HG03108 (cell line): ENCODE results near the gene RBM33.
"Not testable (repeated sequence)": the region's sequence is repeated elsewhere in the genome, so short reads cannot be mapped to it uniquely, and the experiment has no call there.

ENCODE experiments used
- ATAC-seq: cut with Tn5 transposase; IDR thresholded peaks from one replicate; pipeline ENCODE4 v1.9.1; 2021; ENCODE audit warnings: moderate library complexity; ENCODE audit not compliant: unreplicated experiment

RBM33 gene

GRCh38 chr7:155644178-155644970, at the start of gene RBM33:
TSS of gene RBM33 (plus strand) at chr7:155644661. CDS start at chr7:155644877, 216 bp downstream.
- peak; percentile 77 for ATAC-seq

GRCh38 chr7:155594961-155595366, 49.5 kb upstream of the RBM33 start:
- no peak for ATAC-seq

- no peak for ATAC-seq
Measured at GRCh38 chr7:155597753-155598140, 46.7 kb upstream of the RBM33 start.

- ATAC-seq = peak; percentile 53
Measured at GRCh38 chr7:155598810-155599210, 45.7 kb upstream of the RBM33 start.

- no peak for ATAC-seq
Measured at GRCh38 chr7:155602156-155602555, 42.3 kb upstream of the RBM33 start.

- no peak for ATAC-seq
Measured at GRCh38 chr7:155602750-155603149, 41.7 kb upstream of the RBM33 start.

GRCh38 chr7:155603205-155603857, 41.1 kb upstream of the RBM33 start:
- ATAC-seq = no peak

GRCh38 chr7:155603858-155604503, 40.5 kb upstream of the RBM33 start:
- ATAC-seq = no peak

GRCh38 chr7:155604504-155604997, 39.9 kb upstream of the RBM33 start:
- ATAC-seq = no peak

GRCh38 chr7:155609185-155609584, 35.3 kb upstream of the RBM33 start:
- ATAC-seq = no peak

- no peak for ATAC-seq
Measured at GRCh38 chr7:155610633-155611193, 33.7 kb upstream of the RBM33 start.

GRCh38 chr7:155611808-155612447, 32.5 kb upstream of the RBM33 start:
- ATAC-seq = no peak

- ATAC-seq = no peak
Measured at GRCh38 chr7:155612658-155613057, 31.8 kb upstream of the RBM33 start.

GRCh38 chr7:155615085-155615484, 29.4 kb upstream of the RBM33 start:
- ATAC-seq = not testable (repeated sequence)

GRCh38 chr7:155618708-155619633, 25.5 kb upstream of the RBM33 start:
- ATAC-seq = no peak

- ATAC-seq = no peak
Measured at GRCh38 chr7:155619634-155620271, 24.7 kb upstream of the RBM33 start.

- ATAC-seq = no peak
Measured at GRCh38 chr7:155620497-155620896, 24.0 kb upstream of the RBM33 start.

GRCh38 chr7:155621418-155621980, 23.0 kb upstream of the RBM33 start:
- no peak for ATAC-seq

GRCh38 chr7:155624412-155624811, 20.0 kb upstream of the RBM33 start:
- no peak for ATAC-seq
